Muscle layer of duodenum (tissue), 2 donors: ENCODE results near the gene MT1A.

Experiments used
- H3K27ac ChIP-seq: one replicate; pipeline ENCODE4 v1.7.0; 2013; ENCODE audit warnings: mild to moderate bottlenecking, low read length
- H3K27me3 ChIP-seq: one replicate; pipeline ENCODE4 v1.7.0; 2013; ENCODE audit warnings: low read depth, mild to moderate bottlenecking, control low read depth, low read length
- H3K36me3 ChIP-seq, 2 donors: one replicate each; pipeline ENCODE4 v1.7.0; 2013; ENCODE audit warnings: low read length in 2 of 2, control low read depth in 1 of 2, mild to moderate bottlenecking in 1 of 2; ENCODE audit not compliant: insufficient read depth in 2 of 2, control insufficient read depth in 1 of 2
- H3K4me1 ChIP-seq, 2 donors: one replicate each; pipeline ENCODE4 v1.7.0; 2013; ENCODE audit warnings: low read length in 2 of 2, mild to moderate bottlenecking in 2 of 2, control low read depth in 1 of 2, moderate library complexity in 1 of 2; ENCODE audit not compliant: insufficient read depth in 2 of 2, control insufficient read depth in 1 of 2
- H3K4me3 ChIP-seq, 2 donors: one replicate each; pipeline ENCODE4 v1.7.0; 2013; ENCODE audit warnings: low read length in 2 of 2, low read depth in 1 of 2, mild to moderate bottlenecking in 1 of 2
- H3K9me3 ChIP-seq, 2 donors: one replicate each; pipeline ENCODE4 v1.7.0; 2013; ENCODE audit warnings: low read length in 2 of 2, control low read depth in 1 of 2, mild to moderate bottlenecking in 1 of 2; ENCODE audit not compliant: control insufficient read depth in 1 of 2
- donor health status: healthy.

MT1A gene

GRCh38 chr16:56625140-56625942 is 13.1 kb upstream of the MT1A start, which contains the start of gene MT1E:
TSS of gene MT1E (plus strand) at chr16:56625781. CDS start at chr16:56625852, 71 bp downstream.
- Histone ChIP-seq H3K36me3 (no peaks in the 10 kb centered on the region), H3K27ac (peak within 1 kb of the TSS; percentile 90), H3K4me3 (peak within 1 kb of the TSS; percentile 74 to 75), H3K4me1 (peaks cover 0 to 7% of the 10 kb centered on the region in 2 donors), H3K27me3 (no peaks in the 10 kb centered on the region), H3K9me3 (no peaks in the 10 kb centered on the region)

GRCh38 chr16:56625943-56626654 is 12.4 kb upstream of the MT1A start:
- Histone ChIP-seq H3K27ac (peak overlapping the region; percentile 90), H3K27me3 (no peaks in the 10 kb centered on the region), H3K4me1 (peaks cover 0 to 7% of the 10 kb centered on the region in 2 donors), H3K9me3 (no peaks in the 10 kb centered on the region), H3K4me3 (peak overlapping the region; percentile 74 to 75), H3K36me3 (no peaks in the 10 kb centered on the region)

- Histone ChIP-seq H3K27ac (peak overlapping the region; percentile 90), H3K9me3 (no peaks in the 10 kb centered on the region), H3K4me3 (peak overlapping the region; percentile 74 to 75), H3K4me1 (peaks cover 0 to 7% of the 10 kb centered on the region in 2 donors), H3K36me3 (no peaks in the 10 kb centered on the region), H3K27me3 (no peaks in the 10 kb centered on the region)
Observed at GRCh38 chr16:56626685-56627084, 11.8 kb upstream of the MT1A start.

GRCh38 chr16:56628486-56629350 is 9.7 kb upstream of the MT1A start:
- H3K4me1 ChIP-seq = peaks cover 0 to 7% of the 10 kb centered on the region in 2 donors
- no peak overlapping the region for H3K4me3 ChIP-seq
- no peaks in the 10 kb centered on the region for H3K9me3 ChIP-seq
- no peak overlapping the region for H3K27ac ChIP-seq
- H3K36me3 ChIP-seq = no peaks in the 10 kb centered on the region
- H3K27me3 ChIP-seq = peaks cover 4% of the 10 kb centered on the region

GRCh38 chr16:56629531-56629930 is 8.9 kb upstream of the MT1A start:
- Histone ChIP-seq H3K4me1 (peaks cover 0 to 7% of the 10 kb centered on the region in 2 donors), H3K4me3 (no peak overlapping the region), H3K27me3 (peaks cover 7% of the 10 kb centered on the region), H3K9me3 (no peaks in the 10 kb centered on the region), H3K36me3 (no peaks in the 10 kb centered on the region), H3K27ac (no peak overlapping the region)

- Histone ChIP-seq H3K27me3 (peaks cover 12% of the 10 kb centered on the region), H3K4me1 (peaks cover 0 to 11% of the 10 kb centered on the region in 2 donors), H3K27ac (no peak overlapping the region), H3K4me3 (no peak overlapping the region), H3K9me3 (no peaks in the 10 kb centered on the region), H3K36me3 (no peaks in the 10 kb centered on the region)
Observed at GRCh38 chr16:56630134-56630533, 8.3 kb upstream of the MT1A start.

GRCh38 chr16:56631197-56631596 is 7.3 kb upstream of the MT1A start:
- Histone ChIP-seq H3K36me3 (no peaks in the 10 kb centered on the region), H3K27me3 (peaks cover 17% of the 10 kb centered on the region), H3K4me1 (peaks cover 0 to 18% of the 10 kb centered on the region in 2 donors), H3K4me3 (no peak overlapping the region), H3K27ac (no peak overlapping the region), H3K9me3 (no peaks in the 10 kb centered on the region)

- Histone ChIP-seq H3K27ac (peak overlapping the region; percentile 63), H3K9me3 (no peaks in the 10 kb centered on the region), H3K4me3 (peak overlapping the region; percentile 65 to 74), H3K27me3 (peaks cover 17% of the 10 kb centered on the region), H3K36me3 (no peaks in the 10 kb centered on the region), H3K4me1 (peaks cover 0 to 14% of the 10 kb centered on the region in 2 donors)
Observed at GRCh38 chr16:56631832-56632155, 6.7 kb upstream of the MT1A start.

- Histone ChIP-seq H3K4me3 (peak within 1 kb of the TSS; percentile 65 to 74), H3K9me3 (no peaks in the 10 kb centered on the region), H3K36me3 (no peaks in the 10 kb centered on the region), H3K4me1 (peaks cover 0 to 11% of the 10 kb centered on the region in 2 donors), H3K27me3 (peaks cover 17% of the 10 kb centered on the region), H3K27ac (peak within 1 kb of the TSS; percentile 74)
Observed at GRCh38 chr16:56632156-56632847, 6.2 kb upstream of the MT1A start, which contains the start of gene MT1M. TSS of gene MT1M (plus strand) at chr16:56632659. CDS start at chr16:56632732, 73 bp downstream.

GRCh38 chr16:56632848-56633365 is 5.6 kb upstream of the MT1A start:
- peak overlapping the region; percentile 74 for H3K27ac ChIP-seq
- peak overlapping the region; percentile 65 to 74 for H3K4me3 ChIP-seq
- peaks cover 18% of the 10 kb centered on the region for H3K27me3 ChIP-seq

More at GRCh38 chr16:56632848-56633365, 5.6 kb upstream of the MT1A start:
- Histone ChIP-seq H3K9me3 (no peaks in the 10 kb centered on the region), H3K36me3 (no peaks in the 10 kb centered on the region), H3K4me1 (peaks cover 0 to 11% of the 10 kb centered on the region in 2 donors)
